Activated T-cell treated with anti-CD3 and anti-CD28 coated beads, Interleukin-2, amount 50 U/mL, for 24 hours (primary cell): ENCODE results near the gene SF3A1.

Source experiments
- DNase-seq: peaks from one replicate; pipeline ENCODE4 v3.0.0-alpha.2; 2020
- H3K27ac Mint-ChIP-seq: 2 replicates; pipeline ENCODE4 v1.8.0; 2020; ENCODE audit warnings: mild to moderate bottlenecking, mixed read lengths
- H3K27me3 Mint-ChIP-seq: 2 replicates; pipeline ENCODE4 v1.8.0; 2020; ENCODE audit warnings: mixed read lengths
- H3K36me3 Mint-ChIP-seq: 2 replicates; pipeline ENCODE4 v1.8.0; 2020; ENCODE audit warnings: low read depth, mixed read lengths
- H3K4me1 Mint-ChIP-seq: 2 replicates; pipeline ENCODE4 v1.8.0; 2020; ENCODE audit warnings: low read depth, mixed read lengths
- H3K4me3 Mint-ChIP-seq: 2 replicates; pipeline ENCODE4 v1.8.0; 2020; ENCODE audit warnings: mild to moderate bottlenecking, moderate library complexity, mixed read lengths
- H3K9me3 Mint-ChIP-seq: 2 replicates; pipeline ENCODE4 v1.8.0; 2020; ENCODE audit warnings: mixed read lengths

Gene SF3A1

DNA sequence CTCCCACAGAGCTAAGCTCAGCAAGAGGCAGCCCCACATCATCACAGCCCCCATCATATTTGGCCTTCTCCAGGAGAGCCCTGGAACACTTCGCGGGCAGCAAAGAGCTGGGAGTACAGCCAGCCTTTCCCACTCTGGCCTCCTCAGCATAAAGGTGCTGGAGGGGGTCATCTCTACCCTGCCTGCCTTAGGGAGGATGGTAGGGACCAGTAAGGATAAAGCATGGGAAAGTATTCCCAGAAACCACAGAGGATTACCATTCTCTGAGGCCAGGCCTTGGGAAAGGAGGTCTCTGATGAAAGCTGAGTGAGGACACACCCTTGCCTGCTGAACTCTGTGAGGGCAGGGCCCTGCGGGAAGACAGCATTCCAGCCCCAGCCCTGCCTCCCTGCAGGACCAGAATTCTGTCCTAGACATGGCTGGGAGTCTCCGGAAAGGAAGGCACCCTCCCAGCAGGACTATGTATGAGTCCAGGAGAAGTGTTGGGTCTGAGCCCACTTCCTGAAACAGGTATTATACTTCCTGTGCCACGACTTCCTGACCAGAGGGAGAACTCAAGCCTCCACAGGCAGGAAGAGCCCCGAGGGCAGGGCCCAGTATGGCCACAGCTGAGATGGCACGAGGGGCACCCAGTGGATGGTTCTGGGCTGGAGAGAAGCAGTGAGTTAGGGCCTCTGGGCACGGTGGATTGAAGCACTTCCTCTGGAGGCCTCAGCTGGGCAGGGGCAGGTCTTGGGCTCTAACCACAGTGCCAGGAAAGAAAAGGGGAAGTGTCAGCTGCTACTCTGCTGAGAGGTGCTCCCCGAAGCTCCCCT lies 54.5 kb downstream of the SF3A1 start:
- Mint-ChIP-seq H3K9me3 (no peaks in the 10 kb centered on the region), H3K27me3 (no peaks in the 10 kb centered on the region), H3K27ac (peak overlapping the region; percentile 96), H3K36me3 (peaks cover 61% of the 10 kb centered on the region), H3K4me3 (no peak overlapping the region), H3K4me1 (peaks cover 93% of the 10 kb centered on the region)
- DNase-seq: peak; percentile 42

DNA sequence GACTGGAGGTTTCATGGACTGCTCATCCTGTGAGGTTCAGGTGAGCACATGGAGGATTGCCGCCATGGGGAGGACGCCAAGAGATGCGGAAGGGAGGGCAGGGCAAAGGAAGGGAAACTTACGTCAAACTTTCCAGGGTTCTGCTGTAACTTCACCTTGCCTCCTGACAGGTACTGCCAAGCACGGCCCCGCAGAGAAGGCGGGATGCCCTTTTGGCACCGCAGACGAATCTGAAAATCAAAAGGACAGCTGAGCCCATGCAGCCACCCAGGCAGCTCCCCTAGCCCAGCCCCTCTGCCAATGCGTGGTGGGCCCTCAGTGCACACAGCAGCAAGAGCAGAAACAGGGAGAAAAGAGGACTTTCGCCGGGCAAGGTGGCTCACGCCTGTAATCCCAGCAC lies 57.4 kb downstream of the SF3A1 start:
- H3K27me3 Mint-ChIP-seq: no peaks in the 10 kb centered on the region
- peaks cover 80% of the 10 kb centered on the region for H3K36me3 Mint-ChIP-seq
- H3K27ac Mint-ChIP-seq: peak overlapping the region; percentile 65
- no peak overlapping the region for H3K4me3 Mint-ChIP-seq
- H3K4me1 Mint-ChIP-seq: peaks cover 84% of the 10 kb centered on the region
- no peak for DNase-seq
- no peaks in the 10 kb centered on the region for H3K9me3 Mint-ChIP-seq

DNA sequence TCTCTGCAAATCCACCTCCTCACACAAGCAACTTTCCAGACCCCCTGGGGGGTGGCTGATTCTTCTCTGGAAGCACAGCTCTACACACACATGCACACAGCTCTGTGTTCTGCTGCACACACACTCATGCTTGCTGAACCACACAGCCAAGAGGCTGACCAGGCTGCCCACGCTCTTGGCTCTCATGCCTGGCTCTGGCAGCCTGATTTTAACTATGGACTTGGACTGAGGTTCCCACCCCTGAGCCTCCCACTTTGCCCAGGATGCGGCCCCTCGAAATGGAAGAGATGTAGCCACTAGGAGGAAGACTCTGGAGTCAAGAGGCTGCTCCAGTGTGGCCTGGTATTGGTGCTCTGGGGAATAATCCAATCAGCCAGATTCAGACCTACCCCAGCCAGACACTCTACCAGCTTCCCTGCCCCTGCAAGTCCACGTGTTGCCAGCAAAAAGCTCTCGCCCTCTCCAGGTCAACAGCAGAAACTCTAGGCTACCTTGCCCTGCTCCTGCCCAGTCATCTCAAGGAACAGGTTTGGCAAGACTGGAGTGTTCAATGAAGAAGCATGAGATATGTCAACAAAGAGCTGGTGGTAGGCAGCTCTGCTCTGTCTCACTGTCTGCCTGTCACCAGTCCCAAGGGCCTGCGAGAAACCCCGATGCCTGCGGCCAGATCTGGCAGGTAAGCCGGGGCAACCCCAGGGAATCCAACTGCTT lies 58.5 kb downstream of the SF3A1 start:
- Mint-ChIP-seq H3K27me3 (no peaks in the 10 kb centered on the region), H3K4me3 (no peak overlapping the region), H3K27ac (peak overlapping the region; percentile 51), H3K9me3 (no peaks in the 10 kb centered on the region), H3K4me1 (peaks cover 72% of the 10 kb centered on the region), H3K36me3 (peaks cover 83% of the 10 kb centered on the region)
- no peak for DNase-seq

DNA sequence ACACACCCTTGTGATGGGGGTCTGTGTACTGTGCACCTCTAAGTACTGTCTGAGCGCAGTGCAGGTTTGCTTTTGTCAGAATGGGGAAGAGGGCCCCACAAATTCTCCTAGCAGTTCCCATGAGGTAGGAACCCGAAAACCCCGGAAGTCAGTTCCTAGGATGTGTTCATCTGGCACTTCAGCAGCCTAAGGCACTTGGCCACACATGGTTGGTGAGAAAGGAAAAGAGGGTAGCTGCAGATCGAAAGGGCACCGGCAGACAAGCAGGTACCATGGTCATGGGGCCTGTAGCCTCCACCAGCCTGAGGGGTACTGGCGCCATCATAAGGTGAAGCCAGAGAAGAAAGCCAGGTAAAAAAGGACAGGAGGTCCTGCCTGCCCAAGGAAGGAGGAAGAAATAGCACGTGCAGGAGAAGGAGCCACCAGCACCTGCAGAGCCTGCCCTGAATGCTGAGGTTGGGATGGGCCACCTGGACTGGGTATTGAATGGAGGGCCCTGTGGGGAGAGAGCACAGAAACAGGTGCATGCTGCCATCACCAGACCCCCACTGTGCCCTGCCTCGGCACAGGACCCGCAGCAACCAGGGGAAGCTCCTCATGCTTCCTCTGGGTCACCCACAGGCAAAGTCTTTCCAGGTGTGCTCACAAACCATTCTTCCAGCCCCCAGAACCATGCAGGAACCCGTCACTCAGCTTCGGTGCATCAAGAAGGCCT lies 59.3 kb downstream of the SF3A1 start:
- Mint-ChIP-seq H3K4me1 (peaks cover 65% of the 10 kb centered on the region), H3K27ac (peak overlapping the region; percentile 51), H3K27me3 (no peaks in the 10 kb centered on the region), H3K36me3 (peaks cover 82% of the 10 kb centered on the region), H3K9me3 (no peaks in the 10 kb centered on the region), H3K4me3 (no peak overlapping the region)
- no peak for DNase-seq

DNA sequence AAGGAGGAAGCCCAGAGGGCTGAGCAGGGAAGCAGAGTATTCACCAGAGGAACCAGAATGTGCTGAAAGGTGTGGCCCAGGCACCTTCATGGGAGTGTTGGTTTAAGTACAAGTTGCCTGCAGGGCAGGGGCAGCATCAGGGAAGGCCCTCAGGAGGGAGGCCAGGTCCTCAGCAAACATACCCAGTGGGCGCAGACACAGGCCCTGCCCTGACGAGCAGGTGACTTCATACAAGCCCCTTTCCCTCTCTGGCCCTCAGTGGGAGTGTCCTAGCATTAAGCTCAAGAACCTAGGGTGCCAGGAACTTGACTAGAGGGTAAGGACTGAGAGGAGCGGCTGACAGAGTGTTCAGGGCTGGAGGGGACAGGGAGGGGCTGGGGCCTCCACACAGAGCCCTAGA lies 59.9 kb downstream of the SF3A1 start:
- Mint-ChIP-seq H3K4me3 (no peak overlapping the region), H3K4me1 (peaks cover 59% of the 10 kb centered on the region), H3K9me3 (no peaks in the 10 kb centered on the region), H3K36me3 (peaks cover 80% of the 10 kb centered on the region), H3K27ac (peak overlapping the region; percentile 51), H3K27me3 (no peaks in the 10 kb centered on the region)
- DNase-seq: no peak

DNA sequence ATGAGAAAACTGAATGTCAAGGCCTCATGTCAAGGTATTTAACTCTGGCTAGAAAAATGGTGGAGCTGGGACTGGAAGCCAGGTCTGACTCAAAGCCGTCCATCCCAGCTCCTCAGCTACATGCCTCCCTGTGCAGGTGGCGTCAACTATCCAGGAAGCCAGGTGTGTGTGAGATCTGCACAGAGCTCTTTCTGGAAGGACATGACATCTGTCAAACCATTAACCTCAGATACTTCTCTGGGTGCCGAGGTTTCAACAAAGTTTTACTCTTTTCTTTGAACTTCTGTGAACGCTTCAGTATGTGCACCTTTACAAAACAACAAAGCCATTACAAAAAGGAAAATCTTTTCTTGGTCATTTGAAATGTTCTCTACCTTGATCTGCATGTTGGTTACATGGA lies 60.4 kb downstream of the SF3A1 start:
- Mint-ChIP-seq H3K27ac (peak overlapping the region; percentile 51), H3K4me1 (peaks cover 57% of the 10 kb centered on the region), H3K9me3 (no peaks in the 10 kb centered on the region), H3K4me3 (no peak overlapping the region), H3K27me3 (no peaks in the 10 kb centered on the region), H3K36me3 (peaks cover 80% of the 10 kb centered on the region)
- no peak for DNase-seq

DNA sequence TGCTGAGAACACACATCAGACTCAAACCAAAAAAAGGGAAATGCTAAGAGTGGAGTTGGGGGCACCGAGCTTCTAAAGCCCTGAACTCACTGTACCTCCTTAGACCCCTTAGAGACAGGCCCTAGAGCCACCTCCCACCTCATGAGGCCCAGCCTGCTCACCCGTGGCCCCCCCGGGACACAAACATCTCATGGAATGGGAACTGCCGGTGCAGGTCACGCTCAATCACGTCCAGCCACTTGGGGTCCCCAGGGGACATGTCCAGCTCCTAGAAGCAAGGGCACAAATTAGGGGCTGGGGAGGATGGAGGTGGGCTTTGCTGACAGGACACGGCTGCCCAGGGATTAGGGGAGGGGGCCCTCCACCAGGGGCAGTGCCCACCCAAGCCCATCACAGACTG lies 61.1 kb downstream of the SF3A1 start:
- H3K4me1 Mint-ChIP-seq: peaks cover 56% of the 10 kb centered on the region
- H3K9me3 Mint-ChIP-seq: no peaks in the 10 kb centered on the region
- peak overlapping the region; percentile 51 for H3K27ac Mint-ChIP-seq
- no peaks in the 10 kb centered on the region for H3K27me3 Mint-ChIP-seq
- H3K4me3 Mint-ChIP-seq: no peak overlapping the region
- peaks cover 75% of the 10 kb centered on the region for H3K36me3 Mint-ChIP-seq
- no peak for DNase-seq

DNA sequence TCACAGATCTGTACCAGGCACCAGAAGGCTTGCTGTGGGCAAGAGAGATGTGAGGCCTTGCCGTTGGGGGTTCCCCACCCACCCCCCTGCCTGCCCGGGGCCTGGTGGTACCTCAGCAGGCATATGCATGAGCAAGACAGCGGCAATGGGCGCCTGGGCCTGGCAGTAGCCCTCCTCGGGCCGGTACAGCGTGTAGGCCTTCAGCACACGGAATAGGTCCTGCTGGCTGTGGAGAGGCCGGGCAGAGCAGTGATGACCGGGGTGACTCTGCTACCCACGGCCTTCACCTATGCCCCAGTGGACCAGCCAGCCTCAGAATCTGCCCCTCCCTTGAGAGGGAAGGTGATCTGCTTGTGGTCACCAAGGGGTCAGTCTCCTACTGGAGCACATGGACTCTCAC lies 61.9 kb downstream of the SF3A1 start:
- no peak for DNase-seq
- H3K27ac Mint-ChIP-seq: peak overlapping the region; percentile 22
- no peaks in the 10 kb centered on the region for H3K9me3 Mint-ChIP-seq
- H3K36me3 Mint-ChIP-seq: peaks cover 70% of the 10 kb centered on the region
- H3K27me3 Mint-ChIP-seq: no peaks in the 10 kb centered on the region
- H3K4me1 Mint-ChIP-seq: peaks cover 60% of the 10 kb centered on the region
- no peak overlapping the region for H3K4me3 Mint-ChIP-seq

DNA sequence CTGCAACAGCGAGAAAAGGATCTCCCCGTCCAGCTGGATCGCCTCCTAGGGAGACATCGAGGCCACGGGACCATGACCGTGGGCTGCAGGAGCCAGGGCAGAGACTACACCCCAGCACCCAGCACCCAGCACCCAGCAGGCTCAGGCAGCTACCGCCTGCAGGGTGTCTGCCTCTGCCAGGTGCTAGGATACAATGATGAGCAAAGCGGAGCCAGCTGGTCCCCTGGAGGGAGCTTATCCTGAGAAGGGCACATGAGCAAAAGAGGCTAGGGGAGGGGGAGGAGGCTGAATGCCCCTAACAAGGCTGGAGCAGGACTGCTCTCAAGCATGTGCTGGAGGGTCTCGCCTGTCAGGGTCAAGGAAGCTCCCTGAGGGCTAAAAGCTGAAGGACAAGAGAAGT lies 62.6 kb downstream of the SF3A1 start:
- Mint-ChIP-seq H3K27me3 (no peaks in the 10 kb centered on the region), H3K4me1 (peaks cover 58% of the 10 kb centered on the region), H3K9me3 (no peaks in the 10 kb centered on the region), H3K4me3 (no peak overlapping the region), H3K36me3 (peaks cover 62% of the 10 kb centered on the region), H3K27ac (peak overlapping the region; percentile 67)
- DNase-seq: no peak

DNA sequence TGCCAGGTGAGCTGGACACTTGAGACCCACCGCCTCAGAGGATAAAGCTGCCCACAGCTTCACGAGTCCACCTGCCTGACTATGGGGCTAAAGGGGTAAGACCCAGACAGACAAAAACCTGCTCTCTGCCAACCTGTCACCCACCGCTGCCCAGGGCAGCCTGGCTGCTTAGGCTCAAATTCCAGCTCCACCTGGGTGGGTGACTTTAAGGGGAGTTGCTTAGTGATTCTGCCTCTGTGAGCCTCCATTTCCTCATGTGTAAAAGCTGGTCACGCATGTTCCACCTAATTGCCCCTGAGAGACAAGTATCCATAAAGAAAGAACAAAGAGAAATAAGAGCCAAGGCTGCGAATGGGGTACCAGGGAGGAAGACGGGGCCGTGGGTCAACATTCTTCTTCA lies 63.7 kb downstream of the SF3A1 start:
- Mint-ChIP-seq H3K4me1 (peaks cover 55% of the 10 kb centered on the region), H3K9me3 (no peaks in the 10 kb centered on the region), H3K4me3 (no peak overlapping the region), H3K27ac (peak overlapping the region; percentile 22), H3K36me3 (peaks cover 52% of the 10 kb centered on the region), H3K27me3 (no peaks in the 10 kb centered on the region)
- no peak for DNase-seq

DNA sequence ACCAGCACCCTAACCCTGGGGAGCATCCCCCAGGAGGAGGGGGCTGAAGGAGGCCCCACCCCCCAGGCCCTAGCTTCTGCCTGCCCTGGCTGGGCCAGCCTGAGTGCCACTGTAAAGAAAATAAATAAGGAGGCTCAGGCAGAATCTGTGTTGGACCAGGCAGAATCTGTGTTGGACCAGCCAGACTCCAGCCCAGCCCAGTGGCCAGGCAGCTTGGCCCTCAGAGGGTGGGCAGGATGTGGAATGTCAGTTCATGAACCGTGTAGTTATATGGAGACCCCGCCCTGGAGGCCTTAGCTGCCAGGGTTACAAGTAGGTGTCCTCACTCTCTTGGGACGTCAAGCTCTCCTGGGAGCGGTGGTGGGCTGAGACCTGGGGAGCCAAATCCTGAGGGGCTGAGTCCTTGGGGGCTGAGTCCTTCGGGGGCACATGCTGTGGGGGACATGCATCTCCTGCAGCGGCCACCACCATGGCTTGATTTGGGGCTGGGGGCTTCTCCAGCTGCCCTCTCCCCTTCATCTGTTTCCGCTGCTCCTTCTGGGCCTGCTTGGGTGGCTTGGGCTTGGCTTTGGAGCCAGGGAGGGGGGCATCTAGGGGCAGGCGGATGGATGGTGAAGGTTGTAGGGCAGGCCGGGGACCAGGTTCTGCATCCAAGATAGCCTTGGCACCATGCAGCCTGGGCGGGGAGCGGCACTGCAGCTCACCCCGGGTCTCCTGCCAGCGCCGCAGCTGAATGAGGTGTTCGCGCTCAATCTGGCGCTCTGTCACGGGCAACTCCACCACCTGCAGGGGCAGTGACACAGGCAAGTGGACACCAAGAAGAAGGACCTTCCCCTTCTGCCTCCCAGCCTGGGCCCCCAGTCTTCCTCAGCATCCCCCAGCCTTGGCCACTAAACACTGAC lies 64.4 kb downstream of the SF3A1 start:
- Mint-ChIP-seq H3K4me3 (no peak overlapping the region), H3K9me3 (no peaks in the 10 kb centered on the region), H3K27me3 (no peaks in the 10 kb centered on the region), H3K27ac (peak overlapping the region; percentile 74), H3K36me3 (peaks cover 45% of the 10 kb centered on the region), H3K4me1 (peaks cover 50% of the 10 kb centered on the region)
- no peak for DNase-seq

DNA sequence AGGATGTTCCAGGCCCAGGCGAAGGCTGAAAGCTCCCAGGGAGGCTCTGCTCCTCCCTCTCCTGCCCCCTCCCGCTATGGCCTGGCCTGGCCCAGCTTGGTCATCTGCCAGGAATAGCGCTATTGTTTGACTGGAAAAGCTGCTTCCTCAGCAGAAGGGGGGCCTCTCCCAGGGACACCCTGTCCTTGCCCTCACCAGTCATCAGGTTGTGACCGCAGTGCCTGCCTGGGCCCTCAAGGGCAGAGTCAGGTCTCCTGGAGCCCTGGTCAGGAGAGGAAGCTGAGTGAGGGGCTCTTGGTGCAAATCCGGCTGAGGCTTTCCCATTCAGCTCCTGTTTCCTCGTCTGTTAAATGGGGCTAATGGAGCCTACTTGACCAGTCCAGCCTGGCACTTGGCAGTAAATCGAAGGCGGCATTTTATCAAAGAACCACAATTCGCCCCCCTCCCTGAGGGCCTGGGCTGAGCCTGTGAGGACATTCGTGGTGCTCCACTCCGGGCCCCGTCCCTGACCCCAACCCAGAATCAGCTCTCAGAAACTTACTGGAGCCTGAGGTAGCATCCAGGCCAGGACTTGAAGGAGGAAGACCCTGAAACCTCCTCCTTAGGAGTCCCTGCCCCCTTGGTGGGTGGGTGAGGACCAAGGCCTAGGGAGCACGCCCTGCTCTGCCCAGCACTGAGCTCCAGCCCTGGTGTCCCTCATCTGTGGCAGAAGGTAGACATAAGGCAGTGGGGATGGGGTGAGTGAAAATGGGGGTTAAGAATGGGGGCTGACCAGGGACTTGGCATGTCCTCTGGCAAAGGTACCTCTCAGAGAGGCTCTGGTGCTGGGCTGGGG lies 65.4 kb downstream of the SF3A1 start:
- peak overlapping the region; percentile 74 for H3K27ac Mint-ChIP-seq
- DNase-seq: no peak
- H3K27me3 Mint-ChIP-seq: no peaks in the 10 kb centered on the region
- H3K4me1 Mint-ChIP-seq: peaks cover 45% of the 10 kb centered on the region
- H3K4me3 Mint-ChIP-seq: no peak overlapping the region
- H3K36me3 Mint-ChIP-seq: peaks cover 35% of the 10 kb centered on the region
- no peaks in the 10 kb centered on the region for H3K9me3 Mint-ChIP-seq

DNA sequence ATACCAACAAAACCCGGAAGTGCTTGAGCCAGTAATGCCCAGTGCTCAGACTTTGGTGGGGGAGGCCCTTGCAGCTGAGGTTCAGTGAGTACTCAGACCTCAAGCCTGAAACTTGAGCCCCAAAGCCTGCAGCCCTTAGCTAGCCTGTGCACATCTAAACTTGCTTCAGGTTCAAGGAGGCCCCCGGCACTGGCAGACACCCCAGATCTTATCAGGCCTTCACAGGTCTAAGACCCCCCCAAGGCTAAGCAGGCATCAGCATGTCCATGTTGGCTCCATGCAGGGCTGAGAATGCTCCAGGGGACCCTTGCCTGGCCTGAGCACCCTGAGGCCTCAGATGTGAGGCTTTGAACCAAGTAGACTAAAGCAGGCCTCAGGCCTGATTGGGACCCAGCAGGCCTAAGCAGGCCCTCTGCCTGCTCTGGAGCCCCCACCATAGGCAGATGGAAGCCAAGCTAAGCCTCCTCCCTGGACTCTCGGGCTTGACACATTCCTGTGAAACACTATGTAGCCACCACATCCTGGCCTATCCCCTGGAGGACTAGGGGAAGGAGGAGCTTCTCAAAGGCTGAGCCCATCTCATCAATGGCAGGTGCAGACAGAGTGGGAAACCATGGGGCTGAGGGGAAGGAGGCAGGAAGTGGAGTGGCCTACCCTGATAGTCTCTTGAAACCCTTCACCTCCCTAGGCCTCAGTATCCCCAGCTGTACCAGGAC lies 66.2 kb downstream of the SF3A1 start:
- Mint-ChIP-seq H3K36me3 (peaks cover 28% of the 10 kb centered on the region), H3K27ac (peak overlapping the region; percentile 79), H3K4me3 (peak overlapping the region; percentile 75), H3K9me3 (no peaks in the 10 kb centered on the region), H3K27me3 (no peaks in the 10 kb centered on the region), H3K4me1 (peaks cover 37% of the 10 kb centered on the region)
- no peak for DNase-seq
